Measurements from ENCODE around the gene UBE3C. TPM values are rescaled to one million over a fixed set of nuclear protein-coding genes. Genes with fewer than 3 reads are reported as not detected.
"Not testable (repeated sequence)": the region's sequence is repeated elsewhere in the genome, so short reads cannot be mapped to it uniquely, and the experiment has no call there.

The UBE3C gene
- total RNA-seq, 2 donors from 2014 or later: 55.0 to 93.6 TPM

DNA sequence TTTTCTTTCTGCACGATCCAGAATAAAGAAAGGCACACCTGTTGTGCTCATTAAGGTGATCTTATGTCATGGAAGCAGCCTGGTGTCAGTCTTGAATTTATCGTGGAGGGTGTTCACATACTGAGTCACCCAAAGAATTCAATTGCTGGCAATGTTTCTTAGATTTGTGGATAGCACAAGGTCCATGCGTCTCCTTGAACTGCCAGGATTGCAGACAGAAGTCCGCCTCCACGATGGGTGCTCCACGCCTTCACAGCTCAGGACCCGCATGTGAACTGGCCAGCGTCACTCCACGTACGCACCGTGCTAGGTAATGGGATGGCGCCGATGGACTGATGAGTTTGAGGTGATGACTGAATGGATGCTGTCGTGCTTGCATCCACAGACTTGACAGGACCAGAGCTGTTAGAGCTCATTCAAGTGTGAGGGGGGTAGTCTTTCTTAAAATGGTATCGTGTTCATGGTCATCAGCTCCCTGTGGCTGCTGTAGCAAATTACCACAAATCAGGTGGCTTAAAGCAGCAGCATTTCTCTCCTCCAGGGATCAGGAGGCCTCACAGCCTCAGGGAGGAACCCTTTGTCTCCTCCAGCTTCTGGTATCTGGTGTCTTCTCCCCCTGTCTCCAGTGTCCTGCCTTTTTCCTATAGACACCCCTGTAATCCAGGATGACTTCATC lies 132.7 kb downstream of the UBE3C start:
- Histone ChIP-seq H3K4me3 (no peak overlapping the region), H3K27ac (peak overlapping the region; percentile 97 to 98), H3K27me3 (replicated peaks; ENCODE audit: insufficient read depth) (no peaks in the 10 kb centered on the region), H3K9me3 (no peaks in the 10 kb centered on the region), H3K4me1 (ENCODE audit: control insufficient read depth in 1 of 2, low read depth in 2 of 2) (peaks cover 18 to 35% of the 10 kb centered on the region in 2 donors), H3K36me3 (peaks cover 11% of the 10 kb centered on the region)
- DNase-seq (ENCODE audit: low spot score) (no peak), ATAC-seq (ENCODE audit: insufficient number of reproducible peaks, low FRiP score, low read depth) (no peak)
- TF ChIP-seq, protein P1, sequence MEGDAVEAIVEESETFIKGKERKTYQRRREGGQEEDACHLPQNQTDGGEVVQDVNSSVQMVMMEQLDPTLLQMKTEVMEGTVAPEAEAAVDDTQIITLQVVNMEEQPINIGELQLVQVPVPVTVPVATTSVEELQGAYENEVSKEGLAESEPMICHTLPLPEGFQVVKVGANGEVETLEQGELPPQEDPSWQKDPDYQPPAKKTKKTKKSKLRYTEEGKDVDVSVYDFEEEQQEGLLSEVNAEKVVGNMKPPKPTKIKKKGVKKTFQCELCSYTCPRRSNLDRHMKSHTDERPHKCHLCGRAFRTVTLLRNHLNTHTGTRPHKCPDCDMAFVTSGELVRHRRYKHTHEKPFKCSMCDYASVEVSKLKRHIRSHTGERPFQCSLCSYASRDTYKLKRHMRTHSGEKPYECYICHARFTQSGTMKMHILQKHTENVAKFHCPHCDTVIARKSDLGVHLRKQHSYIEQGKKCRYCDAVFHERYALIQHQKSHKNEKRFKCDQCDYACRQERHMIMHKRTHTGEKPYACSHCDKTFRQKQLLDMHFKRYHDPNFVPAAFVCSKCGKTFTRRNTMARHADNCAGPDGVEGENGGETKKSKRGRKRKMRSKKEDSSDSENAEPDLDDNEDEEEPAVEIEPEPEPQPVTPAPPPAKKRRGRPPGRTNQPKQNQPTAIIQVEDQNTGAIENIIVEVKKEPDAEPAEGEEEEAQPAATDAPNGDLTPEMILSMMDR (IDR thresholded peaks at IDR 0.05): no peak

DNA sequence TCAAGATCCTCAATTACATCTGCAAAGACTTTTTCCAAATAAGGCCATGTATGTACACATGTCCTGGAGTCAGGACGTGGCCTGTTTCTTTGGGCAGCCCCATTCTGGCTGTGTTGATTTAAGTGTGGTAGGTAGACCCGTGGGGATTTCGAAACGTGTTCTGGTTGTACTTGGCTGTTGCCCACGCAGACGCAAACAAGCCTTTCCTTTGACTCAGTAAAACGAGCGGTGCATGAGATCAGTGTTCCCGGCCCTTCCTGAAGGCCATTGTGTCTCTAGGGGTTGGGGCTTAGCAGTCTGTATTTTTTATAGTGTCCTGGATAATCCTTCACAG lies 133.2 kb downstream of the UBE3C start:
- H3K4me3 ChIP-seq: no peak overlapping the region
- ATAC-seq (ENCODE audit: insufficient number of reproducible peaks, low FRiP score, low read depth): peak; percentile 98
- DNase-seq (ENCODE audit: low spot score): peak; percentile 80
- TF ChIP-seq, protein P1 (IDR thresholded peaks at IDR 0.05): no peak
- peaks cover 21 to 35% of the 10 kb centered on the region in 2 donors for H3K4me1 ChIP-seq (ENCODE audit: control insufficient read depth in 1 of 2, low read depth in 2 of 2)
- H3K9me3 ChIP-seq: no peaks in the 10 kb centered on the region
- H3K27me3 ChIP-seq (replicated peaks; ENCODE audit: insufficient read depth): no peaks in the 10 kb centered on the region
- peak overlapping the region; percentile 97 to 98 for H3K27ac ChIP-seq
- H3K36me3 ChIP-seq: peaks cover 11% of the 10 kb centered on the region

DNA sequence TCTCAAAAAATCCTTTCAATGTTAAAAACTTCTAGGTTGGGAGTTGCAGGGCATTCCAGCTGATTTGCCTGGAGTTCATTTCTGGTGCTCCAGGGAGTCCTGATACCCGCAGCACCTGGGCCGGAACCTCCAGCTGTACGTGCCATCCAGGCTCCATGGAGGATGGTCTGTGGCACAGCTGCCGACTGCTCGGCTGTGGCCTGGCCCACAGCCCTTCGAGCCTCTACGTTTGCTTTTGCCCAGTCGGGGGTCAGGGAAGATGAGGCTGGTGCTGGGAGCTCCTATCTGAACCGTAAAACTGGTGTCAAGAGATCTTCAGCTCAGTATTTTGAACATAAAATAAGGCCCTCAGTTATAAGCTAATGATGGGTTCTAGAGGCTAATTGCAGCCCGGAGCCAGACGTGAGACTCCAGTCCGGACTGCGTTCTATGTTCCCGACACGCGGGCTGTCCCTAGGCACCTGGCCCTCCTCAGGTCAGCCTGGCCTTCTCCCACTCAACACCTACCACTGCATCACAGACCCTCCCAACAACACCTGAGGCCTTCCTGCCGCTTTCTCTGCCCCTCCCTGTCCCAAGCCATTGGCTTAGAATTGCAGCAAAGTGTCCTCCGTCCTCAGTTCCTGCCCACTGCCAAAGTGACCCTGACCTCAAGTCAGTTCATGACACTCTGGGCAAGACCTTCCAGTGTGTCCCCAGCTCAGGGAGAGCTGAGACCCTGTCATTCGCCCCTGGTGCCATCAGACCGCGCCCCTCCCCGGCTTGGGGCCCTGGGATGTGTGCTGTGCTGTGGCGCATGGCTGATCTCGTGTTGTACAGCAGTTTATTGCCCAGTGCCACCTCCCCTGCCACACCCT lies 133.9 kb downstream of the UBE3C start:
- no peak for ATAC-seq (ENCODE audit: insufficient number of reproducible peaks, low FRiP score, low read depth)
- peak overlapping the region; percentile 97 to 98 for H3K27ac ChIP-seq
- H3K9me3 ChIP-seq: no peaks in the 10 kb centered on the region
- no peaks in the 10 kb centered on the region for H3K27me3 ChIP-seq (replicated peaks; ENCODE audit: insufficient read depth)
- H3K4me1 ChIP-seq (ENCODE audit: control insufficient read depth in 1 of 2, low read depth in 2 of 2): peaks cover 26 to 35% of the 10 kb centered on the region in 2 donors
- no peak overlapping the region for H3K4me3 ChIP-seq
- no peak for DNase-seq (ENCODE audit: low spot score)
- TF ChIP-seq, protein P1 (IDR thresholded peaks at IDR 0.05): no peak
- H3K36me3 ChIP-seq: peaks cover 7% of the 10 kb centered on the region

DNA sequence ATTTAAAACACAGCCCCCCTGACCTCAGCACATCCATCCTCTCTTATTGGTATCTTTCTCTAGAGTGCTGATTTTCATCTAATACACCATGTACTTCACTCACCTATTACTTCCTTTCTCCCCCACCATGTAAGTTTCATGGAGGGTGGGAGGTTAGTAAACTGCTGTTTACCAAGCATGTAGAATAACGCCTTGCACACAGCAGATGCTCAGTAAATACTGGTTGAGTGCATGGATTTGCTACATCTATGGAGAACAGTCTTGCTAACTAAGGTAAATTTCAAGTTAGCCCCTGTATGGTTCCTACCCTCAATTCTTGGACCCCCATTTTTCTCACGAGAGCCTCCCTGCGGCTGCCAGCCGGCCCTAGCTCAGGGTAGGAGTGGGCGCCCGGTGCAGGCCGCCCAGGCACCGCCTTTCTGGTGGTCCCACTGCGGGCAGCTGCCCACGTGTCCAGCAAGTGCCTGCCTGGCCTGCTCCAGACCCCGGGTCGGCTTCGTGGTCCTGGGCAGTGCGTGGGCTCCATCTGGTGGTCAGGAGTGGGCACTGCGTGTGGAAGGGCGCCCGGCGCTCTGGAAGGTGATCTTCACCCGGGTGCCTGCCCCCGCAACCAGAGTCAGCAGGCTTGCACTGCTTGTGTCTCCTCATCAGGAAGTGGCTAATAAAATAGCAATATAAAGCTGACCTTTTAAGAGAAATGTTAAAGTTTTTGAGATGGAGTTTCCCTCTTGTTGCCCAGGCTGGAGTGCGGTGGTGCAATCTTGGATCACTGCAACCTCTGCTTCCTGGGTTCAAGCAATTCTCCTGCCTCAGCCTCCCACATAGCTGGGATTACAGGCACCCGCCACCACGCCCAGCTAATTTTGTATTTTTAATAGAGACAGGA lies 134.7 kb downstream of the UBE3C start:
- no peaks in the 10 kb centered on the region for H3K27me3 ChIP-seq (replicated peaks; ENCODE audit: insufficient read depth)
- peaks cover 26 to 35% of the 10 kb centered on the region in 2 donors for H3K4me1 ChIP-seq (ENCODE audit: control insufficient read depth in 1 of 2, low read depth in 2 of 2)
- TF ChIP-seq, protein P1 (IDR thresholded peaks at IDR 0.05): peak; percentile 99
- no peak for ATAC-seq (ENCODE audit: insufficient number of reproducible peaks, low FRiP score, low read depth)
- H3K36me3 ChIP-seq: no peaks in the 10 kb centered on the region
- H3K27ac ChIP-seq: peak overlapping the region; percentile 97 to 98
- no peaks in the 10 kb centered on the region for H3K9me3 ChIP-seq
- DNase-seq (ENCODE audit: low spot score): peak; percentile 37
- H3K4me3 ChIP-seq: no peak overlapping the region

DNA sequence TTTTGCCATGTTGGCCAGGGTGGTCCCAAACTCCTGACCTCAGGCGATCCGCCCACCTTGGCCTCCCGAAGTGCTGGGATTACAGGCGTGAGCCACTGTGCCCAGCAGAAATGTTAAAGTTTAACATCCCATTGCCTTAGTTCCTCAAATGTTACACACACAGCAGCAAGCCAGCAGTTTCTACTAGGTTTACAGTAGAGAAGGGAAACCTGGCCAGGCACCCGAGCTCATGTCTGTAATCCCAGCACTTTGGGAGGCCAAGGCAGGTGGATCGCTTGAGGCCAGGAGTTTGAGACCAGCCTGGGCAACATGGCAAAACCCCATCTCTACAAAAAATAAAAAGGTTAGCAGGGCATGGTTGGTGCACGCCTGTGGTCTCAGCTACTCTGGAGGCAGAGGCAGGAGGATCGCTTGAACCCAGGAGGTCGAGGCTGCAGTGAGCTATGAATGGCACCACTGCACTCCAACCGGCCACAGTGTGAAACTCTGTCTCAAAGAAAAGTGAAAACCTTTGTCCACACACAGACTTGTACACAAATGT lies 135.4 kb downstream of the UBE3C start:
- not testable (repeated sequence) for H3K4me3 ChIP-seq; H3K9me3 ChIP-seq; H3K36me3 ChIP-seq; H3K27ac ChIP-seq; H3K27me3 ChIP-seq (replicated peaks; ENCODE audit: insufficient read depth); ATAC-seq (ENCODE audit: insufficient number of reproducible peaks, low FRiP score, low read depth); DNase-seq (ENCODE audit: low spot score)
- H3K4me1 ChIP-seq (ENCODE audit: control insufficient read depth in 1 of 2, low read depth in 2 of 2): peaks cover 29 to 41% of the 10 kb centered on the region in 2 donors

All from thoracic aorta (tissue), 2 donors.